Adrenal gland (tissue), 5 donors: ENCODE results near the gene TATDN2.

ENCODE experiments used
- CTCF ChIP-seq, 6 experiments: fragments of 450-650 bp in 4 of 6; fragments of 200-600 bp in 2 of 6; sonication (generic) in 1 of 6; IDR thresholded peaks; 1 replicate in 5 of 6; 2 replicates in 1 of 6; pipeline versions ENCODE4 v1.5.1 to v1.8.0; 2016 to 2021; ENCODE audit warnings: antibody characterized with exemption in 6 of 6, mild to moderate bottlenecking in 2 of 6, moderate library complexity in 1 of 6
- POLR2A ChIP-seq, 2 donors: fragments of 450-650 bp; IDR thresholded peaks; one replicate each; pipeline ENCODE4 v1.6.1; 2017; ENCODE audit warnings: antibody characterized with exemption in 2 of 2, mild to moderate bottlenecking in 2 of 2, moderate library complexity in 1 of 2
- donor health status: DM: no; HTN: no; CAD: no.

- TF ChIP-seq CTCF (IDR thresholded peaks at IDR 0.05) (no peak), POLR2A (IDR thresholded peaks at IDR 0.05) (no peak)
Observed at GRCh38 chr3:10319251-10319650, 71.0 kb downstream of the TATDN2 start.
